Measurements from ENCODE around the gene ELOB. TPM values are rescaled to one million over a fixed set of nuclear protein-coding genes. Genes with fewer than 3 reads are reported as not detected.
"Not testable (repeated sequence)": the region's sequence is repeated elsewhere in the genome, so short reads cannot be mapped to it uniquely, and the experiment has no call there.

The ELOB gene
- total RNA-seq, 1 donor from 2014 or later, result 336 TPM

DNA sequence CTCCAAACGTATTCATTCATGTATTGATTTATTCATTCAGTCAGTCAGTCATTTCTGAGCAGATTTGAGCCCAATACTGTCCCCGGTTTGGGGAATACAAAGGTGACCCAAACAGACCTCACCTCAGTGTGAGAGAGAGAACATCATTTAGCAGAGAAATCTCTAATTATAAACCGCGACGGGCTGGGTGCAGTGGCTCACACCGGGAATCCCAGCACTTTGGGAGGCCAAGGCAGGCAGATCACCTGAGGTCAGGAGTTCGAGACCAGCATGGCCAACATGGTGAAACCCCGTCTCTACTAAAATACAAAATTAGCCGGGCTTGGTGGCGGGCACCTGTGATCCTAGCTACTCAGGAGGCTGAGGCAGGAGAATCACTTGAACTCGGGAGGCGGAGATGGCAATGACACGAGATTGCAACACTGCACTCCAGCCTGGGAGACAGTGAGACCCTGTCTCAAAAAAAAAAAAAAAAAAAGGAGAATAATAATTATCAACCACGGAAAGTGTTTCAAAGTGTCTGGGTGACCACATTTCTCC lies 55.4 kb downstream of the ELOB start:
- not testable (repeated sequence) for DNase-seq (ENCODE audit: low read depth, low spot score)

Other genes with a start within 250 kb of the ELOB start
- gene CEMP1, start 245.9 kb downstream of the ELOB start, total RNA-seq, result not detected in 2 replicates
- gene PDPK1, start 239.3 kb downstream of the ELOB start, total RNA-seq, result 14.2 and 23.8 TPM in 2 replicates
- 26.0 and 27.2 TPM in 2 replicates for gene KCTD5, start 94.8 kb downstream of the ELOB start, total RNA-seq
- 0.07 and 0.33 TPM in 2 replicates for gene PRSS27, start 57.1 kb downstream of the ELOB start, total RNA-seq
- gene SRRM2, start 24.6 kb downstream of the ELOB start, total RNA-seq, result 38.5 and 43.9 TPM in 2 replicates
- gene PRSS33, start 10.3 kb upstream of the ELOB start, total RNA-seq, result not detected in 2 replicates
- gene PRSS41, start 21.2 kb upstream of the ELOB start, total RNA-seq, result not detected in 2 replicates
- gene PRSS21, start 40.0 kb upstream of the ELOB start, total RNA-seq, result 0.73 TPM in 1 of 2 replicates, not detected in the other
- 0.13 TPM in 1 of 2 replicates, not detected in the other for gene ZG16B, start 53.0 kb upstream of the ELOB start, total RNA-seq
- not detected in 2 replicates for gene PRSS22, start 80.9 kb upstream of the ELOB start, total RNA-seq
- gene FLYWCH2, start 105.9 kb upstream of the ELOB start, total RNA-seq, result 38.9 and 49.6 TPM in 2 replicates
- 32.5 and 33.4 TPM in 2 replicates for gene FLYWCH1, start 134.7 kb upstream of the ELOB start, total RNA-seq
- not detected in 2 replicates for gene KREMEN2, start 187.0 kb upstream of the ELOB start, total RNA-seq
- gene PAQR4, start 192.1 kb upstream of the ELOB start, total RNA-seq, result 15.9 and 16.2 TPM in 2 replicates
- 4.6 and 8.2 TPM in 2 replicates for gene PKMYT1, start 203.2 kb upstream of the ELOB start, total RNA-seq
- not detected in 2 replicates for gene CLDN9, start 235.6 kb upstream of the ELOB start, total RNA-seq
- gene CLDN6, start 240.9 kb upstream of the ELOB start, total RNA-seq, result not detected in 2 replicates
- 158 and 171 TPM in 2 replicates for gene TNFRSF12A, start 243.1 kb upstream of the ELOB start, total RNA-seq
- gene HCFC1R1, start 246.7 kb upstream of the ELOB start, total RNA-seq, result 10.0 and 11.5 TPM in 2 replicates
- 24.0 and 32.3 TPM in 2 replicates for gene THOC6, start 246.8 kb upstream of the ELOB start, total RNA-seq

Data from pulmonary artery endothelial cell (primary cell).